HepG2 (cell line): ENCODE measurements around the gene SMIM11. TPM values are rescaled to one million over a fixed set of nuclear protein-coding genes. Genes with fewer than 3 reads are reported as not detected.
A peak's percentile ranks its signal among the peaks of the same experiment; 100 is the strongest.

Source experiments
- ATAC-seq: fragments of 200-7000 bp; cut with Tn5 transposase; 3 replicates; pipeline ENCODE4 v1.9.1; 2020; ENCODE audit warnings: mild to moderate bottlenecking, moderate library complexity
- BruUV-seq: library from RNA; stranded (reverse); fragments of 400-500 nt; replicated peaks from 2 replicates; lab custom pipeline; 2021; lab: Mats Ljungman, UMichigan
- CTCF ChIA-PET: fragments of 300-600 bp; formaldehyde crosslinking; extraction: SDS; loops from one replicate; lab custom pipeline; 2021; ENCODE audit warnings: low total read pairs, inconsistent platforms, low intra/inter-chr PET ratio; lab: Yijun Ruan, JAX
- POLR2A ChIA-PET: fragments of 350-600 bp; sonication (Branson Sonifier 250); formaldehyde crosslinking; loops from one replicate; lab custom pipeline; 2020; ENCODE audit warnings: antibody characterized with exemption, inconsistent platforms; lab: Yijun Ruan, JAX
- DNase-seq: peaks from one replicate; pipeline ENCODE4 v3.0.0-alpha.2; 2015; ENCODE audit warnings: low spot score
- FAIRE-seq: peaks from 3 replicates; lab custom pipeline; 2011; peaks lifted over from hg19 to GRCh38; lab: Jason Lieb, UNC
- H2AFZ ChIP-seq: one replicate; pipeline ENCODE4 v1.6.1; 2011; ENCODE audit warnings: low read length, inconsistent platforms
- H3K27ac ChIP-seq: fragments of 300-600 bp; 3 replicates; pipeline ENCODE4 v1.8.0; 2011; ENCODE audit warnings: mixed run types, mild to moderate bottlenecking, mixed read lengths, low read length, inconsistent platforms; ENCODE audit not compliant: insufficient read depth; ENCODE audit errors: extremely low read length
- H3K27me3 ChIP-seq, 2 experiments: fragments of 200-600 bp in 1 of 2; 2 replicates in 1 of 2; 3 replicates in 1 of 2; pipeline versions ENCODE4 v1.6.0 to v1.8.0; 2011; ENCODE audit warnings: low read length in 2 of 2, mild to moderate bottlenecking in 2 of 2, moderate library complexity in 2 of 2, inconsistent platforms in 1 of 2; ENCODE audit not compliant: insufficient read depth in 2 of 2, control insufficient read depth in 1 of 2
- H3K36me3 ChIP-seq, 2 experiments: fragments of 200-600 bp in 1 of 2; replicated peaks in 1 of 2; 2 replicates in 1 of 2; 3 replicates in 1 of 2; pipeline versions ENCODE4 v1.5.1 to v1.8.0; 2011; ENCODE audit warnings: low read length in 2 of 2, inconsistent platforms in 1 of 2; ENCODE audit not compliant: insufficient read depth in 2 of 2, control insufficient read depth in 1 of 2
- H3K4me1 ChIP-seq: 2 replicates; pipeline ENCODE4 v1.5.1; 2012; ENCODE audit warnings: low read length, inconsistent platforms; ENCODE audit not compliant: insufficient read depth
- H3K4me2 ChIP-seq: 2 replicates; pipeline ENCODE4 v1.6.0; 2011; ENCODE audit warnings: low read depth, low read length, inconsistent platforms
- H3K4me3 ChIP-seq, 3 experiments: fragments of 200-600 bp in 1 of 3; sonication (generic), shearing (Covaris generic) in 1 of 3; replicated peaks in 1 of 3; 2 replicates each; pipeline ENCODE4 v1.5.1; 2011 to 2016; ENCODE audit warnings: low read length in 3 of 3, inconsistent platforms in 2 of 3, low read depth in 2 of 3, mild to moderate bottlenecking in 2 of 3, control low read depth in 1 of 3, mixed read lengths in 1 of 3; ENCODE audit not compliant: insufficient read depth in 1 of 3
- H3K79me2 ChIP-seq: one replicate; pipeline ENCODE4 v1.6.1; 2011; ENCODE audit warnings: low read length, inconsistent platforms; ENCODE audit not compliant: insufficient read depth
- H3K9ac ChIP-seq: 2 replicates; pipeline ENCODE4 v1.6.0; 2011; ENCODE audit warnings: mild to moderate bottlenecking, low read depth, low read length, inconsistent platforms; ENCODE audit not compliant: insufficient read depth
- H3K9me3 ChIP-seq: 2 replicates; pipeline ENCODE4 v1.5.1; 2012; ENCODE audit warnings: mild to moderate bottlenecking, low read length
- H4K20me1 ChIP-seq: 2 replicates; pipeline ENCODE4 v1.6.0; 2011; ENCODE audit warnings: inconsistent platforms, mild to moderate bottlenecking, low read length, moderate library complexity; ENCODE audit not compliant: insufficient read depth
- CHCHD3 ChIP-seq: sonication (generic); formaldehyde crosslinking; IDR thresholded peaks from 2 replicates; pipeline ENCODE4 v1.8.0; 2022; ENCODE audit warnings: mild to moderate bottlenecking, missing genetic modification reagents, moderate library complexity
- LCORL ChIP-seq, 2 experiments: fragments of 450-650 bp in 1 of 2; sonication (generic) in 1 of 2; formaldehyde crosslinking in 1 of 2; IDR thresholded peaks; 2 replicates each; pipeline versions ENCODE4 v1.5.0 to v1.6.1; 2017 to 2020; ENCODE audit warnings: antibody characterized with exemption in 1 of 2, missing genetic modification reagents in 1 of 2
- PRPF4 ChIP-seq: fragments of 200-400 bp; formaldehyde crosslinking; IDR thresholded peaks from 2 replicates; pipeline ENCODE4 v1.6.1; 2016; ENCODE audit warnings: low read length, low read depth; ENCODE audit not compliant: poor library complexity, severe bottlenecking
- YEATS2 ChIP-seq: sonication (generic); formaldehyde crosslinking; IDR thresholded peaks from 2 replicates; pipeline ENCODE4 v1.4.0; 2020; ENCODE audit warnings: missing genetic modification reagents, borderline replicate concordance
- ZBTB49 ChIP-seq: sonication (generic); formaldehyde crosslinking; IDR thresholded peaks from 2 replicates; pipeline ENCODE4 v1.4.0; 2020; ENCODE audit warnings: missing genetic modification reagents, borderline replicate concordance
- ZC3H4 ChIP-seq: sonication (generic); formaldehyde crosslinking; IDR thresholded peaks from 2 replicates; pipeline ENCODE4 v1.4.0; 2020; ENCODE audit warnings: missing genetic modification reagents, borderline replicate concordance
- ZNF274 ChIP-seq: sonication (generic); formaldehyde crosslinking; IDR thresholded peaks from 2 replicates; pipeline ENCODE4 v1.5.1; 2020; ENCODE audit warnings: mild to moderate bottlenecking, missing genetic modification reagents
- ZNF281 ChIP-seq: sonication (generic); formaldehyde crosslinking; IDR thresholded peaks from 2 replicates; pipeline ENCODE4 v1.4.0; 2020; ENCODE audit warnings: missing genetic modification reagents, borderline replicate concordance
- ZNF296 ChIP-seq: sonication (generic); formaldehyde crosslinking; conservative IDR thresholded peaks from 2 replicates; pipeline ENCODE4 v1.5.0; 2020; ENCODE audit warnings: mild to moderate bottlenecking, missing genetic modification reagents
- ZSCAN22 ChIP-seq: sonication (generic); formaldehyde crosslinking; IDR thresholded peaks from 2 replicates; pipeline ENCODE4 v1.4.0; 2020; ENCODE audit warnings: mild to moderate bottlenecking, missing genetic modification reagents
- WGBS: methylation state at CpG from one replicate; pipeline ENCODE4 v1.1.6; 2017; ENCODE audit warnings: low lambda C conversion rate; 5-methylcytosine and 5-hydroxymethylcytosine counted together
- in situ Hi-C: cut with HindIII; loops from 2 replicates; pipeline ENCODE4 v1.10.0; 2017; ENCODE audit warnings: low pct_unique_long_range_greater_than_20kb; ENCODE audit not compliant: extremely low pct_ligation_motif_present
- intact Hi-C: fragments of 100-400 bp; cut with micrococcal nuclease; formaldehyde crosslinking; loops from one replicate; pipeline ENCODE4 v1.10.0; 2022; ENCODE audit not compliant: unreplicated experiment
- polyA plus RNA-seq, 8 experiments: library from polyadenylated mRNA; depleted of rRNA in 3 of 8; stranded (reverse) in 7 of 8; unstranded in 1 of 8; fragments of >200 nt; fragmentation: Illumina TruSeq in 4 of 8; extraction: Trizol in 4 of 8; gene quantifications; 2 replicates each; pipeline versions ENCODE4 v1.2.1 to v1.2.3, GENCODE V29; 2011 to 2016; ENCODE audit warnings: low read depth in 4 of 8, missing spikeins in 1 of 8, mixed read lengths in 1 of 8; ENCODE audit not compliant: insufficient read depth in 1 of 8
- total RNA-seq, 5 experiments: library from RNA; depleted of rRNA; stranded (reverse); fragments of >200 nt; fragmentation: Illumina TruSeq; extraction: Trizol; gene quantifications; 2 replicates each; pipeline ENCODE4 v1.2.3, GENCODE V29; 2016; ENCODE audit warnings: low read depth in 1 of 5
- TF ChIP-seq, protein P1 (sequence below): sonication (generic); formaldehyde crosslinking; IDR thresholded peaks from 2 replicates; pipeline ENCODE4 v1.8.0; 2022; ENCODE audit warnings: mild to moderate bottlenecking, missing genetic modification reagents, moderate library complexity
- TF ChIP-seq, protein P2 (sequence below): sonication (generic); formaldehyde crosslinking; IDR thresholded peaks from 2 replicates; pipeline ENCODE4 v1.5.0; 2020; ENCODE audit warnings: mild to moderate bottlenecking, missing genetic modification reagents

The SMIM11 gene
- total and polyA plus RNA-seq, 2 of the 13 experiments (the other 11 are each of a cell fraction or from before 2014, with no cell fraction given): 6.4 to 18.9 TPM

DNA sequence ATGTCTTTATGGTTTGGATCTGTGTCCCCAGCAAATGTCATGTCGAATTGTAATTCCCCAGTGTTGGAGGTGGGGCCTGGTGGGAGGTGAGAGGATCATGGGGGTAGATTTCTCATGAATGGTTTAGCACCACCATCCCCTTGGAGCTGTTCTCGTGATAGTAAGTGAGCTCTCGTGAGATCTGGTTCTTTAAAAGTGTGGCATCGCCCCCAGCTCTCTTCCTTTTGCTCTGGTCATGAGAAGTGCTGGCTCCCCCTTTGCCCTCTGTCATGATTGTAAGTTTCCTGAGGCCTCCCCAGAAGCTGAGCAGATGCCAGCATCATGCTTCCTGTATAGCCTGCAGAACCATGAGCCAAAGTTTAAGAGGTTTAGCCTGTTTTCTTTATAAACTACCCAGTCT is 22.8 kb upstream of the SMIM11 start (continued):
- TF ChIP-seq ZC3H4 (no peak), ZSCAN22 (CRISPR knock-in tag) (no peak), ZNF281 (CRISPR knock-in tag) (no peak)

GRCh38 chr21:34353182-34353581 is 22.1 kb upstream of the SMIM11 start:
- ChIA-PET CTCF (interaction anchor here (2.8 kb wide), 1 partner anchor 429 kb away, joined by 27 read pairs; no protein-coding TSS in a partner anchor), POLR2A (no interaction called here)
- 41% methylated on average over 6 of the region's 6 CpGs for WGBS
- ATAC-seq (no peak), DNase-seq (no peak), FAIRE-seq (no peak)
- H3K4me2 ChIP-seq: no peak overlapping the region
- H3K36me3 ChIP-seq: no peaks in the 10 kb centered on the region
- H2AFZ ChIP-seq: no peak overlapping the region
- intact Hi-C loops: no loop called here
- no peak overlapping the region for H3K27ac ChIP-seq
- peak overlapping the region; percentile 18; the same call in 1 of the 2 replicates for H3K9ac ChIP-seq
- H3K4me3 ChIP-seq: no peak overlapping the region
- H3K9me3 ChIP-seq: no peaks in the 10 kb centered on the region
- peaks cover 22% of the 10 kb centered on the region; the same call in 1 of the 2 replicates for H3K4me1 ChIP-seq
- H4K20me1 ChIP-seq: no peaks in the 10 kb centered on the region
- in situ Hi-C loops: no loop called here
- BruUV-seq: no TSS peak
- H3K27me3 ChIP-seq: peaks cover 0 to 4% of the 10 kb centered on the region in 2 experiments; a peak in 2 of 5 replicates
- H3K79me2 ChIP-seq: no peaks in the 10 kb centered on the region
- TF ChIP-seq PRPF4 (no peak), LCORL (IDR thresholded peaks at IDR 0.05) (no peak), LCORL (CRISPR knock-in tag; IDR thresholded peaks at IDR 0.05) (no peak), ZNF274 (CRISPR knock-in tag) (no peak), CHCHD3 (CRISPR knock-in tag) (no peak), YEATS2 (CRISPR knock-in tag) (no peak), ZNF296 (no peak), ZBTB49 (no peak)
- TF ChIP-seq, protein P1, sequence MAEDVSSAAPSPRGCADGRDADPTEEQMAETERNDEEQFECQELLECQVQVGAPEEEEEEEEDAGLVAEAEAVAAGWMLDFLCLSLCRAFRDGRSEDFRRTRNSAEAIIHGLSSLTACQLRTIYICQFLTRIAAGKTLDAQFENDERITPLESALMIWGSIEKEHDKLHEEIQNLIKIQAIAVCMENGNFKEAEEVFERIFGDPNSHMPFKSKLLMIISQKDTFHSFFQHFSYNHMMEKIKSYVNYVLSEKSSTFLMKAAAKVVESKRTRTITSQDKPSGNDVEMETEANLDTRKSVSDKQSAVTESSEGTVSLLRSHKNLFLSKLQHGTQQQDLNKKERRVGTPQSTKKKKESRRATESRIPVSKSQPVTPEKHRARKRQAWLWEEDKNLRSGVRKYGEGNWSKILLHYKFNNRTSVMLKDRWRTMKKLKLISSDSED (CRISPR knock-in tag): no peak
- TF ChIP-seq, protein P2, sequence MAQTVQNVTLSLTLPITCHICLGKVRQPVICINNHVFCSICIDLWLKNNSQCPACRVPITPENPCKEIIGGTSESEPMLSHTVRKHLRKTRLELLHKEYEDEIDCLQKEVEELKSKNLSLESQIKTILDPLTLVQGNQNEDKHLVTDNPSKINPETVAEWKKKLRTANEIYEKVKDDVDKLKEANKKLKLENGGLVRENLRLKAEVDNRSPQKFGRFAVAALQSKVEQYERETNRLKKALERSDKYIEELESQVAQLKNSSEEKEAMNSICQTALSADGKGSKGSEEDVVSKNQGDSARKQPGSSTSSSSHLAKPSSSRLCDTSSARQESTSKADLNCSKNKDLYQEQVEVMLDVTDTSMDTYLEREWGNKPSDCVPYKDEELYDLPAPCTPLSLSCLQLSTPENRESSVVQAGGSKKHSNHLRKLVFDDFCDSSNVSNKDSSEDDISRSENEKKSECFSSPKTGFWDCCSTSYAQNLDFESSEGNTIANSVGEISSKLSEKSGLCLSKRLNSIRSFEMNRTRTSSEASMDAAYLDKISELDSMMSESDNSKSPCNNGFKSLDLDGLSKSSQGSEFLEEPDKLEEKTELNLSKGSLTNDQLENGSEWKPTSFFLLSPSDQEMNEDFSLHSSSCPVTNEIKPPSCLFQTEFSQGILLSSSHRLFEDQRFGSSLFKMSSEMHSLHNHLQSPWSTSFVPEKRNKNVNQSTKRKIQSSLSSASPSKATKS (CRISPR knock-in tag): no peak
